CD4-positive, alpha-beta T cell treated with Interleukin-15 for 4 hours (primary cell): ENCODE results near the gene TTC28.
A peak's percentile ranks its signal among the peaks of the same experiment; 100 is the strongest.
"Not testable (repeated sequence)": the region's sequence is repeated elsewhere in the genome, so short reads cannot be mapped to it uniquely, and the experiment has no call there.

Source experiments
- DNase-seq: peaks from one replicate; pipeline ENCODE4 v3.0.0-alpha.2; 2020; ENCODE audit warnings: low spot score

TTC28 gene

GRCh38 chr22:28601915-28602314, 77.7 kb downstream of the TTC28 start:
- DNase-seq, result no peak

DNA sequence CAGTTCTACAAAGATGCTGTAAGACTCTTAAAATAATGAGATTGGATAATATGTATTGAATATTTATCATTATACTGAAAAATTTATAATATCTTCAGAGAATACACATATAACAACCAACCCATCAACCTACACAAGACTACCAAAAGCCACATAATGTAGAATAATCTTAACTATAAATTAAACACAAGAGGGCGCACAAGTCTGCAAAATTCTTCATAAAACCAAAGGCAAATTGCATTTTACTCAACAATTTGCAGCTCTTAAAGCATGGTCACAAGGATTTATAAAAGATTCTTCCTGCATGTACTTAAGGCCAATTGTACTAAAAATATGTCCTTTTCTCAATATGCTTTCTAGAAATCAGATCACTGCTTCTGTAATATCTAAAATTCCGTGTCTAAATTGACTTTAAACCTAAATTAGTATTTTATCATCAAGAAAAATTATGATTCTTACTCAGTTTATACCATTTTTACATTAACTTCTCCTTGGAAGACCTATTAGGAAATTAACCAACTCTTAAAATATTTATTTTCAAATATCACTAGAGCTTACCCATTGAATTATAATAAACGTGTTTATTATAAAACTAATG, 79.0 kb downstream of the TTC28 start:
- peak; percentile 59 for DNase-seq

GRCh38 chr22:28599693-28600092, 79.9 kb downstream of the TTC28 start:
- DNase-seq, result no peak

DNA sequence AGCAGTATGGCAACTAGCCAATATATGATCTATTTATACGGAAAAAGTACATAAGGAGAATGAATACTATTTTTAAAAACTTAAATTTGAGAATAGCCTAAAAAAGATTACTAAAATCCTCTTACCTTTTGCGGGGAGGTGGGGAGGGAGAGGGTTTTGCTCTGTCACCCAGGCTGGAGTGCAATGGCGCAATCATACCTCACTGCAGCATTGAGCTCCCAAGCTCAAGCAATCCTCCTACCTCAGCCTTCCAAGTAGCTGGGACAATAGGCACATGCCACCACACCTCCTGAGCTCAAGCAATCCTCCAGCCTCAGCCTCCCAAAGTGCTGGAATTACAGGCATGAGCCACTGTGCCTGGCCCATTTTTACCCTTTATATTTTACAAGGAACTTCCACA, 82.0 kb downstream of the TTC28 start:
- DNase-seq, result no peak

DNA sequence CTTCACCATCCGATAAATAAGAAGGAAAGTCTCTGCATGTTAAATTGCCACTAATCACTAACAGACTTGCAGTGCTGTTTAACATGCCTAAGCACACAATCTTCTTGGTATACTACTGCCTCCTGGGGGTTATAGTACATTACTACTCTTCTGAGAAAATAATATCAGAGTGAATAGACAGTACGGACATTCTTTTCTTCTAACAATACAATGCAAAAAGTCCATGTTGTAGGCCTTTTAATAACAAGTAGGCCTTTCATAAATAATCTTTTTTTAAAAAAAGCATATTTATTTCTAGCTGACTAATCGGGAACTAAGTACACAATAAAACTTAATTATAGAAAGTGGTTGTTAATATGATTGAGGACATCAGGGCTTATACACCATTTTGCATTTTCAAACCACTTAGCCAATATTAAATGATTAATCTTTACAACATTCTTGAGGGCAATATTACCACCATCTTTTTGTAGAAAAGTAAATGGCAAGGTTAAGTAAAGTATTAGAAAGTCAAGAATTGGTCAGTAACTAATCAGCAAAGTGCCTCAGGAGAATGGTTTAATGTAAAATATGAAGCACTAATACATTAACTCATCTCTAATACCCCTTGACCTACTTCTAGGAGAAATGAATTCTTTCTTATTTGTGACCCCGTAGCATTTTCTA, 84.7 kb downstream of the TTC28 start:
- peak; percentile 24 for DNase-seq

DNA sequence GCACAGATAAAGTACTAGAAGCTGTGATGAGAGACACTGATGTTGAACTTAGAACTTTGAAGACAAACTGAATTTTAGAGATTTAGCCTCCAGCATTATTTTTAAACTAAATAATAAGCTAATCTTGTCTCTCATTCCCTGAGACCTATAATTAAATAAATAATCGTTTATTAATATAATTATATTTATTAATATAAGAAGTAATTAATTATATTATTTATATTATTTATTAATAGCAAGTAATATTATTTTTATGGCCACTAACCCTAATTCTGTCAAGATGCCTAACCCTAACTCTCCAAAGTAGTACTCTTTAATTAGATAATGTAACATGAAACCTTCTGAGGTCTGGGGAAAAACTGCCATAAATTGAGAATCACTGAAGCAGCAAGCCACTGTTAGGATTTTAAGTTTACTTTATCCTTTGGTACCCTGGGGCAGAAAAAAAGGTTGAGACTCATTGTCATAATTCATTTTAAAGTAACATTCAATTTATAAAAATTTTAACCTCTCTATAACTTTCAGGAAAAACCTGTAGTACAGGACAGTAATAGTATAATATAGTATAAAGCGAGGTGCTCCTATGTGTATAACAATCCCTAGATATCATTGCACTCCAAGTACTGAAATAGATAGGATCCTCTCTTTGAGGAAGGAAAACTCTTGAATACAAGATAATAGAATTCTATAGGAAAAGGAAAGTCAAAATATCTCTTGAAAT, 85.4 kb downstream of the TTC28 start:
- DNase-seq, result no peak

DNA sequence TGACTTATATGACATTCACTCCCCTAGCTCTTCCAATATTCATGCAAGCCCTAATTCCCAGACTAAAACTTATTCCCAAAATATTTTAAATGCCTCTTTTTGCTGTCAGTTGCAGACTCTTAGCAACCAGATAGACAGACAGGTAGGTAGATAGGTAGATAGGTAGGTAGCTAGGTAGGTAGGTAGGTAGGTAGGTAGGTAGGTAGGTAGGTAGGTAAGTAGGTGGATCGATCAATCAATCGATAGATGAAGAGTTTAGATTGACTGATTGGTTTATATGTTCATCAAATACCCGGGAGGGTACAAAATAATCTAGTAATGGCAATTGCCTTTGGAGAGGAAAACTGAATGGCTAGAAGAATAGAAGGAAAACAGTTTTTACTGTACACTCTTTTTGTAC, 86.3 kb downstream of the TTC28 start:
- DNase-seq, result no peak

DNA sequence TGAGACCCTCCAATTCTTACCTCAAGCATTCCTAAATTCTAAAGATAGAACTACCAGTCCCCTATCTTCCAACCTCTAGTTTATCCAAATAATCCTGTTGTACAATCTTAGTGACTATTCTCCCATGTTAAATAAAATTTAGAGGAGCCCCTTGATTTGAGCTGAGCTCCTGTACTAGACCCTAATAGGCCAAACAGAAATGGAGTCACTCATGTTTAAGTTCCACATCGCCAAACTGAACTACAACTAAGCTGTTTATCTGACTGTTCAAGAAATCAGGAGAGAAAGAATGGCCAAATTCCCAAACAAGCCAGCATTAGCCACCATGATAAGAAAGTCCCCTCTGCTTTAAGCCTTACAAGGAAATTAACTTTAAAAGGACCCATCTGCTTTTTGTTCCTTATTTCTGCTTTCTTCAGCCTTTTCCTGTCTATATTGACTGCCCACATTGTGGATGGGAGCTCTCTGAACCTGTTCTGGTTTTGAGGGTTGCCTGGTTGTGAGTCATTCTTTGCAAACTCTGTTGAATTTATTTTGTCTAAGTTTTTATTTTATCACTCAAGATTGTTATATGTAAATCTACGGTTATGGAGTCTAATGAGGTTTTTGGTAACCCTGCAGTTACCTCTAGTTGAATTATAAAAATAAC, 90.4 kb downstream of the TTC28 start:
- DNase-seq, result no peak

- DNase-seq, result no peak
Measured at GRCh38 chr22:28585324-28585723, 94.3 kb downstream of the TTC28 start.

GRCh38 chr22:28582806-28583205, 96.8 kb downstream of the TTC28 start:
- no peak for DNase-seq

DNA sequence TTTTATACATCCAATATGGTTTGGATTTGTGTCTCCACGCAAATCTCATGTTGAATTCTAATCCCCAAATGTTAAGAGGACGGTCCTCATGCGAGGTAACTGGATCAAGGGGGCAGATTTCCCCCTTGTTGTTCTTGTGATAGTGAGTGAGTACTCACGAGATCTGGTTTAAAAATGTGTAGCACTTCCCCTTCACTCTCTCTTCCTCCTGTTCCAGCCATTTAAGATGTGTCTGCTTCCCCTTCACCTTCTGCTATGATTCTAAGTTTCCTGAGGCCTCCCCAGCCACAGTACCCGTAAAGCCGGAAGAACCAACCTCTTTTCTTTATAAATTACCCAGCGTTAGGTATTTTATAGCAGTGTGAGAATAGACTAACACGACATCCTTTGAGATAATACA, 98.6 kb downstream of the TTC28 start:
- DNase-seq, result no peak

- no peak for DNase-seq
Measured at GRCh38 chr22:28576162-28576561, 103.5 kb downstream of the TTC28 start.

GRCh38 chr22:28574159-28574788, 105.4 kb downstream of the TTC28 start:
- DNase-seq, result no peak

DNA sequence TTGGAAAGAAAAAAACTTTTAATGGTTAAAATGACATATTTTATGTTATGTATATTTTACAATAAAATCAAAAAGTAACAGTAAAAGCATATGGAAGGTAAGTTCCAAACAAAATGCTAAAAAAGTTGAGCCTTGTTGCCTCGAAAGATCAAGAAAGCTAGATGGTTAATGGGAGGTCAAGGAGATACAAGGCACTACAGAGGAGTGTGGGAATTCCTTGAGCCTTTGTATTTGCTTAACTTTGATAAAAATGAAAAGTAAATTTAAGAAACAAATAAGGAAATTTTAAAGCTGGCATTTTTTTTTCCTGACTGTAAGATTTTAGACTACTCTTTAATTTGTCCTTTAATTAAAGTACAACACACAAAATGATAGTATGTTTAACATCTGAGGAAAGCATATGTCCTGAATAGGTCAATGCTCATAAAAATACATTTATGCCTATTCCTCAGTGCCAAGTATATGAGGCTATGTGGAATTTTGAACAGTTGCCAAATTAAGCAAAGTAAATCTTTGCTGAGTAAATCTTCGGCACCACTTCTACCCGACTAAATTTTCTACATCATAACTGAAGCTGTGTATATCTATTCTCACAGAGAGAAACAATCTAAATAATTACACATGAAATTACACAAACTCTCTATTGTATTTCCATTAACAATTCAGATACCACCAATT, 108.8 kb downstream of the TTC28 start:
- no peak for DNase-seq

- not testable (repeated sequence) for DNase-seq
Measured at GRCh38 chr22:28568974-28569373, 110.7 kb downstream of the TTC28 start.

DNA sequence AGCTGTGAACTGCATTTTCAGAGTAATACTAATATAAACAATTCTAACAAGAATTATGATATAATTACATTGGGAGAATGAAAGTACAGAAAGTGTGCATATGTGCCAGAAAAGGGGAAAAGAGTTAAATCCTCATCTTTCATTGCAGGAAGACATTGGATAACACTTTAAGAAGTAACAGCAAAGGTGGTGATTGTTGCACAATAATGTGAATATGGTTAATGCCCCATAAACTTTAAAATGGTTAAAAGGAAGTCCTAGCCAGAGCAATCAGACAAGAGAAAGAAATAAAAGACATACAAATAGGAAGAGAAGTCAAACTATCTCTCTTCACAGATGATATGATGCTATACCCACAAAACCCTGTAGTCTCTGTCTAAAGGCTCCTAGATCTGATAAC, 111.5 kb downstream of the TTC28 start:
- no peak for DNase-seq

DNA sequence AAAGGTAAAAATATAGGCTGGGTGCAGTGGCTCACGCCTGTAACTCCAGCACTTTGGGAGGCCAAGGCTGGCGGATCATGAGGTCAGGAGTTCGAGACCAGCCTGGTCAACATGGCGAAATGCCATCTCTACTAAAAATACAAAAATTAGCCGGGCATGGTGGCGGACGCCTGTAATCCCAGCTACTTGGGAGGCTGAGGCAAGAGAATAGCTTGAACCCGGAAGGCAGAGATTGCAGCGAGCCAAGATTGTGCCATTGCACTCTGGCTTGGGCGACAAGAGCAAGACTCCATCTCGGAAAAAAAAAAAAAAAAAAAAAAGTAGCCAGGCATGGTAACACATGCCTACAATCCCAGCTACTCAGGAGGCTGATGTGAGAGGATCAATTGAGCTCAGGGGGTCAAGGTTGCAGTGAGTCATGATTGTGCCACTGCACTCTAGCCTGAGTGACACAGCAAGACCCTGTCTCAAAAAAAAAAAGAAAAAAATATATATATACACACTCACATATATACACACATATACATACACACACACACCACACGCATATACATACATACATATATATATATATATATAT, 112.6 kb downstream of the TTC28 start:
- DNase-seq, result not testable (repeated sequence)

- DNase-seq, result no peak
Measured at GRCh38 chr22:28563636-28564035, 116.0 kb downstream of the TTC28 start.

DNA sequence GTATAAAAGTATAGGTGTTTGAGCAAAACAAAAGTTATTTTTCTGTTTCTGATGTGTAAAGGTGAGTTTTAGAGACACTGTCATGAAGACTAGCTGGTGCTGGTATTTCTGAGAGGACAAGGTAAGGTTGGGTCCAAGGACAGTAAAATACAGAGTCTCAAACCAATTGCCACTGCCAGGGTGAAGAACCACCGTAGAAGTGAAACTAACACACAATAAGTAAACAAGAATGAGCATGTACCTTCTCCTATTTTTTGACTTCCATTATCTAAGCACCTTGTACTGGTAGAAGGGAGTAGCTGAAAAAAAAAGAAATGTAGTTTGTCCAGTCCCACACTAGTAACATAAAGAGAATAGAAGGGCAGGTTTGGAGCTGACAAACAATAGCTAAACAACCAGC, 117.3 kb downstream of the TTC28 start:
- no peak for DNase-seq

GRCh38 chr22:28560743-28561101, 118.9 kb downstream of the TTC28 start:
- DNase-seq, result not testable (repeated sequence)

- DNase-seq, result no peak
Measured at GRCh38 chr22:28560046-28560742, 119.4 kb downstream of the TTC28 start.
